ENCODE measurements around the gene DLEC1.
"Not testable (repeated sequence)": the region's sequence is repeated elsewhere in the genome, so short reads cannot be mapped to it uniquely, and the experiment has no call there.

DLEC1 gene

DNA sequence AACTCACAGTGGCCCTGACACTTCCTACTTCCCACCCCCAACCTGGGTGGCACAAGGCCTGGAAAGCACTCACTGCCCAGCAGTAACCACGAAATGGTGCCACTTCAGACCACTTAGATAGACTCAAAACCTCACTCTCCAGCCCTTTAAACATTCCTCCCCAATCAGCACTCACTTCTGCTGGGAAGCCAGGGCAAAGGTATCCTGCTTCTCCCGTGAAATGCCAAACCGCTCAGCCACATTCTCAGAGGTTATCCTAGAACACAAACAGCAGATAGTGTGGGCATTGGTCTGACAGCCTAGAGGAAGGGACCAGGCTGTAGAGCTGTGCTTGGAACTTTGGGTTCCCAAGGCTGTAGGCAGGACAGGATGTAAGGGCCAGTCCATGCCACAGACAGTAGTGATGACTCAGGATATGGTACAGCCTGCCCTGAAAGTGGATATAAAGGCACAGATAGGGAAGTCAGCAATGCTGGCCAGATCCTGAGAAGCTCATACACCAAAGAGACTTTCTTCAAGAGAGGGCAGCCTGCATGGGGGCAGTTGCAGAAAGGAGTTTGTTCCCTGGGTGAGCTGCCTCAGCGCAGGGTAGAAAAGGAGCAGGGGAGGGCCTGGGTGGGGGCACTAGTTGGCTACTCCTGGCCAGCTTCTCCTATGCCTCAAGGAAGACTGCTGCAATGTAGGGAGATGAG, 88.7 kb downstream of the DLEC1 start:
- no peaks in the 10 kb centered on the region for H3K9me3 ChIP-seq (ENCODE audit: control insufficient read depth, insufficient read depth, low read depth, low read length)
- no peak overlapping the region for H3K4me3 ChIP-seq (ENCODE audit: low read depth, low read length)
- H3K36me3 ChIP-seq (ENCODE audit: control insufficient read depth, insufficient read depth, low read length): peaks cover 91% of the 10 kb centered on the region
- H3K4me1 ChIP-seq (ENCODE audit: control insufficient read depth, insufficient read depth, low read length): no peaks in the 10 kb centered on the region; the same call in 1 of the 2 replicates
- no peaks in the 10 kb centered on the region for H3K27me3 ChIP-seq (ENCODE audit: control insufficient read depth, insufficient read depth, low read length)
- no peak overlapping the region for H3K9ac ChIP-seq (ENCODE audit: low read length)
- no peak overlapping the region for H3K27ac ChIP-seq (ENCODE audit: low read depth, low read length)

DNA sequence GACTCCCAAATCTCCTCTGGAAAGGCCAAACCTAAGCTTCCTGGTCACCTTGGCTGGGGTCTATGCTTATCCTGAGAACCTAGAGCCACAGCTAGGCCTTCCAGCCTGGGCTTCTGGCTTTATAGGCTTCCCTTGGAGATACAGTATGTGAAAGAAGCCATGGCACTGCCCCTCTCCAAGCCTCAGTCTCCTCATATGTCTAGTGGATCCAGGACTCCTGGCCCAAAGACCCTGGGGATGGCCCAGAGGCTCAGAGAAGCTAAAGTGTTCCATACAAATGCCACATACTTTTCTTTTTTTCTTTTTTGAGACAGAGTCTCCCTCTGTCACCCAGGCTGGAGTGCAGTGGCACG, 89.3 kb downstream of the DLEC1 start:
- Histone ChIP-seq H3K4me3 (ENCODE audit: low read depth, low read length) (no peak overlapping the region), H3K9ac (ENCODE audit: low read length) (no peak overlapping the region), H3K36me3 (ENCODE audit: control insufficient read depth, insufficient read depth, low read length) (peaks cover 91% of the 10 kb centered on the region), H3K4me1 (ENCODE audit: control insufficient read depth, insufficient read depth, low read length) (no peaks in the 10 kb centered on the region; the same call in 1 of the 2 replicates), H3K27ac (ENCODE audit: low read depth, low read length) (no peak overlapping the region), H3K9me3 (ENCODE audit: control insufficient read depth, insufficient read depth, low read depth, low read length) (no peaks in the 10 kb centered on the region), H3K27me3 (ENCODE audit: control insufficient read depth, insufficient read depth, low read length) (no peaks in the 10 kb centered on the region)

- Histone ChIP-seq H3K27me3 (ENCODE audit: control insufficient read depth, insufficient read depth, low read length) (no peaks in the 10 kb centered on the region), H3K36me3 (ENCODE audit: control insufficient read depth, insufficient read depth, low read length) (peaks cover 93% of the 10 kb centered on the region), H3K9me3 (ENCODE audit: control insufficient read depth, insufficient read depth, low read depth, low read length) (no peaks in the 10 kb centered on the region), H3K4me1 (ENCODE audit: control insufficient read depth, insufficient read depth, low read length) (no peaks in the 10 kb centered on the region; the same call in 1 of the 2 replicates), H3K9ac (ENCODE audit: low read length) (no peak overlapping the region), H3K4me3 (ENCODE audit: low read depth, low read length) (no peak overlapping the region), H3K27ac (ENCODE audit: low read depth, low read length) (no peak overlapping the region)
Measured at GRCh38 chr3:38129058-38129457, 90.0 kb downstream of the DLEC1 start.

DNA sequence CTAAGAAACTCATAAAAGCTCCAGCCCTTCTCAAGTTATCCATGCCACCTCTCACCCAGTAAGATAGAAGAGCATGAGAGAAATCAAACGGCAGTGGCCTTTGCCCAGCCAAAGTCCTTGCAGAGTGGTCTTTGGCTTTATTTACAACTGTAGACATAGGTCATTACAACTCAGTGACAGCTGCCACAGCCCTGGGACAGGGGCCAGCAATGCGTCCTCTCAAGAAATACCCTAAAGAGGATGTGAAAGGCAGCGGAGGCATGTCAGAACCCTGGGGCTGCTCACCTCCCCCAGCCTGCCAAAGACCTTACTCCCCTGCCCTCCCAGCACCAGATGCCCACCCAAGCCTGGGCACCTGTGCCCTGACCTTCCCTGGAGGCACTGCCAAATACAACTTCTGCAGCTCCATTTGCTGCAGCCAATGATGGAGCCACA, 91.6 kb downstream of the DLEC1 start:
- Histone ChIP-seq H3K4me3 (ENCODE audit: low read depth, low read length) (no peak overlapping the region), H3K27ac (ENCODE audit: low read depth, low read length) (no peak overlapping the region), H3K27me3 (ENCODE audit: control insufficient read depth, insufficient read depth, low read length) (no peaks in the 10 kb centered on the region), H3K4me1 (ENCODE audit: control insufficient read depth, insufficient read depth, low read length) (peaks cover 5% of the 10 kb centered on the region; the same call in 1 of the 2 replicates), H3K9ac (ENCODE audit: low read length) (no peak overlapping the region), H3K36me3 (ENCODE audit: control insufficient read depth, insufficient read depth, low read length) (peaks cover 86% of the 10 kb centered on the region), H3K9me3 (ENCODE audit: control insufficient read depth, insufficient read depth, low read depth, low read length) (no peaks in the 10 kb centered on the region)

DNA sequence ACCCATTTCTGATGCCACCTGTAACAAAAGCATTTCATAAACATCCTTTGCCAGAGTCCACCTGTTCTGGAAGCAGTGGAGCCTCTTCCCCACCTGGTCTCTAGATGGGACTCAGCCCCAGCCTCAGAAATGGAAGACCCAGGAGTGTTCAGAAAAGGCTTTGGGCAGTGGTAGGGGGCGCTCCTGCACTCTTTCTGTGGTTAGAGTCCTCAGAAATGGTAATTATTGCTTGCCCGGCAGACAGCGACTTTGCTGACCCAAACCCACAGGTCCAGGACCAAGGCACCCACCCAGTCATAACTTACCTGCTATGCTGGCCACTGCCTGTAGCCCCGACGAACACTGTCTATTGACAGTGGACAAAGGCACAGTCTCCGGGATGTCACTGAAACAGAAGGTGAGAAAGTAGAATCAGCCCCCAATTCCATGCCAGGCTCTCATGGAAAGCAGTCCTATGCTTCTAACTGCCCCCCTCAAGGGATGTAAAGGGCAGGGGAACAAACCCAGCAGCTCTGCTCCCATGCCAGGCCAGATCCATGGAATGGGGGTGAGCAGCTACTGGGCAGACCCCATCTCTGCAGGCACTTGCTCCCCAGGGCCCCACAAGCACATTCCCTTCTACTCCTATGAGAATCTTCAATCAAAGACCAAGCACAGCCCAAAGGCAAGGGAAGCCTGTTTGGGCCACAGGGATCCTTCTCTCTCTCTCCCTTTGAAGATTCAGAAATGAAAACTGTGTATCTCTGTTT, 92.8 kb downstream of the DLEC1 start:
- H3K9me3 ChIP-seq (ENCODE audit: control insufficient read depth, insufficient read depth, low read depth, low read length): no peaks in the 10 kb centered on the region
- no peak overlapping the region for H3K9ac ChIP-seq (ENCODE audit: low read length)
- H3K27me3 ChIP-seq (ENCODE audit: control insufficient read depth, insufficient read depth, low read length): no peaks in the 10 kb centered on the region
- H3K4me1 ChIP-seq (ENCODE audit: control insufficient read depth, insufficient read depth, low read length): peaks cover 8% of the 10 kb centered on the region; the same call in 1 of the 2 replicates
- no peak overlapping the region for H3K4me3 ChIP-seq (ENCODE audit: low read depth, low read length)
- H3K36me3 ChIP-seq (ENCODE audit: control insufficient read depth, insufficient read depth, low read length): peaks cover 75% of the 10 kb centered on the region
- H3K27ac ChIP-seq (ENCODE audit: low read depth, low read length): no peak overlapping the region

DNA sequence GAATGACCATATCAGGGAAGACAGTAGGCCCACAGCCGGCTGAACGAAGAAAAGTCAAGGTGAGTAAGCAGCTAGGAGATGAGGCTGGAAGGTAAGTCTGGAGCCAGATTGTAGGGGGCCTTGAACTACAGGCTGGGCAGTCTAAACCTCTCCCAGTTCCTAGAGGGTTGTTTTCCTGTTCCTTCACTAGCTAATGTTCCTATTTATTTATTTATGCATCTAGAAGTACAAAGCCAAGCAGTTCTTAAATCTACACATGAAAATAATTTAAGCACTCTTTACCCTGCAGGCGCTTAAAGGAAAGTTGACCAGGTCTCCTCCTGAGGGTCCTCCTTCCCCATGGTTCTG, 94.2 kb downstream of the DLEC1 start:
- Histone ChIP-seq H3K27me3 (ENCODE audit: control insufficient read depth, insufficient read depth, low read length) (no peaks in the 10 kb centered on the region), H3K9me3 (ENCODE audit: control insufficient read depth, insufficient read depth, low read depth, low read length) (no peaks in the 10 kb centered on the region), H3K36me3 (ENCODE audit: control insufficient read depth, insufficient read depth, low read length) (peaks cover 61% of the 10 kb centered on the region), H3K9ac (ENCODE audit: low read length) (no peak overlapping the region), H3K4me1 (ENCODE audit: control insufficient read depth, insufficient read depth, low read length) (peaks cover 15% of the 10 kb centered on the region), H3K27ac (ENCODE audit: low read depth, low read length) (no peak overlapping the region), H3K4me3 (ENCODE audit: low read depth, low read length) (no peak overlapping the region)

- no peak overlapping the region for H3K4me3 ChIP-seq (ENCODE audit: low read depth, low read length)
- peaks cover 57% of the 10 kb centered on the region for H3K36me3 ChIP-seq (ENCODE audit: control insufficient read depth, insufficient read depth, low read length)
- no peaks in the 10 kb centered on the region for H3K27me3 ChIP-seq (ENCODE audit: control insufficient read depth, insufficient read depth, low read length)
- H3K9me3 ChIP-seq (ENCODE audit: control insufficient read depth, insufficient read depth, low read depth, low read length): no peaks in the 10 kb centered on the region
- no peak overlapping the region for H3K9ac ChIP-seq (ENCODE audit: low read length)
- H3K27ac ChIP-seq (ENCODE audit: low read depth, low read length): no peak overlapping the region
- peaks cover 16% of the 10 kb centered on the region for H3K4me1 ChIP-seq (ENCODE audit: control insufficient read depth, insufficient read depth, low read length)
Measured at GRCh38 chr3:38133557-38134405, 94.8 kb downstream of the DLEC1 start.

- H3K36me3 ChIP-seq (ENCODE audit: control insufficient read depth, insufficient read depth, low read length): peaks cover 49% of the 10 kb centered on the region
- not testable (repeated sequence) for H3K27me3 ChIP-seq (ENCODE audit: control insufficient read depth, insufficient read depth, low read length); H3K9ac ChIP-seq (ENCODE audit: low read length); H3K4me3 ChIP-seq (ENCODE audit: low read depth, low read length); H3K27ac ChIP-seq (ENCODE audit: low read depth, low read length); H3K9me3 ChIP-seq (ENCODE audit: control insufficient read depth, insufficient read depth, low read depth, low read length)
- H3K4me1 ChIP-seq (ENCODE audit: control insufficient read depth, insufficient read depth, low read length): peaks cover 21% of the 10 kb centered on the region
Measured at GRCh38 chr3:38134517-38135143, 95.6 kb downstream of the DLEC1 start.

DNA sequence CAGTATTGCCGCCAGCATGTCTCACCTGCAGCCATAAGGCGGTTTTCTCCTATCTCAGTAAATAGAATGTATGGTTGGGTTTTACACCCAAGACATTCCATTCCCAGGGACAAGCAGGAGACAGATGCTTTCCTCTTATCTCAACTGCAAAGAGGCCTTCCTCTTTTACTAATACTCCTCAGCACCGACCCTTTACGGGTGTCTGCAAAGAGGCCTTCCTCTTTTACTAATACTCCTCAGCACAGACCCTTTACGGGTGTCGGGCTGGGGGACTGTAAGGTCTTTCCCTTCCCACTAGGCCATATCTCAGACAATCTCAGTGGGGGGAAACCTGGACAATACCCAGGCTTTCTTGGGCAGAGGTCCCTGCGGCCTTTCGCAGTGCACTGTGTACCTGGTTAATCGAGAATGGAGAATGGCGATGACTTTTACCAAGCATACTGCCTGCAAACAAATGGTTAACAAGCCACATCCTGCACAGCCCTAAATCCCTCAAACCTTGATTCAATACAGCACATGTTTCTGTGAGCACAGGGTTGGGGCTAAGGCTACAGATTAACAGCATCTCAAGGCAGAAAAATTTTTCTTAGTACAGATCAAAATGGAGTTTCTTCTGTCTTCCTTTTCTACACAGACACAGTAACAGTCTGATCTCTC, 96.7 kb downstream of the DLEC1 start:
- H3K4me3 ChIP-seq (ENCODE audit: low read depth, low read length): peak overlapping the region; percentile 84
- H3K4me1 ChIP-seq (ENCODE audit: control insufficient read depth, insufficient read depth, low read length): peaks cover 25% of the 10 kb centered on the region
- not testable (repeated sequence) for H3K9me3 ChIP-seq (ENCODE audit: control insufficient read depth, insufficient read depth, low read depth, low read length); H3K27ac ChIP-seq (ENCODE audit: low read depth, low read length); H3K27me3 ChIP-seq (ENCODE audit: control insufficient read depth, insufficient read depth, low read length)
- H3K9ac ChIP-seq (ENCODE audit: low read length): peak overlapping the region; percentile 67
- H3K36me3 ChIP-seq (ENCODE audit: control insufficient read depth, insufficient read depth, low read length): peaks cover 39% of the 10 kb centered on the region

DNA sequence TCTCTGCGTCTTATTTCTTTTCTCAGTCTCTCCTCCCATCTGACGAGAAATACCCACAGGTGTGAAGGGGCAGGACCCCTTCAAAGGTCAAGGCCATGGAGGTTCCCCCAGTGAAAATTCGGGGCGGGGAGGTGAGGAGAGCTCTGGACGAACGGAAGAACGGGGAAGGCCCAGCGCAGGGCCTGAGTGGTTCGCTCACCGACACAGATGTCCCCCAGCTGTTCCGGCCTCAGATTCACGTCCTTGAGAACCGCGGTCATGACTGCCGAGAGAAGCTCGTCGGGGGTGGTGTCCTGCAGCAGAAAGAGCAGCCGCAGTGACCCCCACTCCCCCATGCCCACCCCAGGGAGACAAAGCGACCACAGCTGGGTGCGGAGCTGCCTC, 97.4 kb downstream of the DLEC1 start:
- Histone ChIP-seq H3K27me3 (ENCODE audit: control insufficient read depth, insufficient read depth, low read length) (no peaks in the 10 kb centered on the region; the same call in 1 of the 2 replicates), H3K4me3 (ENCODE audit: low read depth, low read length) (peak overlapping the region; percentile 84), H3K9me3 (ENCODE audit: control insufficient read depth, insufficient read depth, low read depth, low read length) (no peaks in the 10 kb centered on the region), H3K9ac (ENCODE audit: low read length) (peak overlapping the region; percentile 67), H3K27ac (ENCODE audit: low read depth, low read length) (0 out of 2 replicates have a peak overlapping the region, but pooled peaks have one; percentile 22), H3K4me1 (ENCODE audit: control insufficient read depth, insufficient read depth, low read length) (peaks cover 25% of the 10 kb centered on the region), H3K36me3 (ENCODE audit: control insufficient read depth, insufficient read depth, low read length) (peaks cover 39% of the 10 kb centered on the region)
